HG02885 (cell line): ENCODE data around the gene MOCS1.

Experiments used
- ATAC-seq: cut with Tn5 transposase; IDR thresholded peaks from one replicate; pipeline ENCODE4 v1.9.1; 2021; ENCODE audit warnings: mild to moderate bottlenecking; ENCODE audit not compliant: unreplicated experiment, poor library complexity

MOCS1 gene

GRCh38 chr6:39950125-39950720 lies 16.0 kb upstream of the MOCS1 start:
- ATAC-seq, result no peak

GRCh38 chr6:39948199-39948791 lies 14.0 kb upstream of the MOCS1 start:
- ATAC-seq, result no peak

DNA sequence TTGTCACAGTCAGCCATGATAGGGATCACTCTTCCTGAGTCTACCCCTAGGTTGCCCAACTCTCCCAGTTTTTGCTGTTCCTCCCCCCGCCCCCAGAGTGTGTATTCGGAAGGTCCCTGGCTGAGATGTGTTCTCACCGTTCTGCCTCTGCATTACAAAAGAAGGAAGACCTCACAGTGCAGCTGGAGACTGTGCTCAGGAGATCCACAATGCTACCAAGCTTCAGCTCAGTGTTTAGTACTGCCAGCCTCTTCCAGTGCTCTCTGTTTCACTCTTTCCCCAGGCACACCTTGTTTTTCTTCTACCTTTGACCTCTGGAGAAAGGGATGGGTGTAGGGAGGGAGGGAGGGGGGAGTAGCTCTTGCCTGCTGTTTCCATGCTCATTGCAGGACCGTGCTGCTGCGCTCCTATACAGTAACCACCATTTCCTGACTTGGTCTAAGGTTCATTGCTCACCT lies 13.4 kb upstream of the MOCS1 start:
- no peak for ATAC-seq

DNA sequence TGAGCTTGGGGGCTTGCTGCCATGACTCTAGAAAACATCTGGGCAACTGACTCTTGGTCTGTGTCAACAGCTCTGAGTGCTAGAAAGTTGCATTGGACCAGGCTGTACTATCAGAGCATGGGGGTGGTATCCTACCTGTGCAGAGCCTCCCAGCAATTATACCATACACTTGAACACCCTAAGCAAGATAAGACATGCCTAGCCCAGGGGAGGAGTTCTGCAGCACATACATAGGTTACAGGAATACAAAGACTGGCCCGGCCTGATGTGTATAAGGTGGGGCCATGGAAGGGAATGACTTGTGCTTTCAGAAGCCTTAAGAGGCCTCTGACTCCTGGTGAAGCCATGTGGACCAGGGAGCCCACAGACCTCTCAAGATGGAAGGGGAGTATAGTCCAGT lies 11.4 kb upstream of the MOCS1 start:
- no peak for ATAC-seq

DNA sequence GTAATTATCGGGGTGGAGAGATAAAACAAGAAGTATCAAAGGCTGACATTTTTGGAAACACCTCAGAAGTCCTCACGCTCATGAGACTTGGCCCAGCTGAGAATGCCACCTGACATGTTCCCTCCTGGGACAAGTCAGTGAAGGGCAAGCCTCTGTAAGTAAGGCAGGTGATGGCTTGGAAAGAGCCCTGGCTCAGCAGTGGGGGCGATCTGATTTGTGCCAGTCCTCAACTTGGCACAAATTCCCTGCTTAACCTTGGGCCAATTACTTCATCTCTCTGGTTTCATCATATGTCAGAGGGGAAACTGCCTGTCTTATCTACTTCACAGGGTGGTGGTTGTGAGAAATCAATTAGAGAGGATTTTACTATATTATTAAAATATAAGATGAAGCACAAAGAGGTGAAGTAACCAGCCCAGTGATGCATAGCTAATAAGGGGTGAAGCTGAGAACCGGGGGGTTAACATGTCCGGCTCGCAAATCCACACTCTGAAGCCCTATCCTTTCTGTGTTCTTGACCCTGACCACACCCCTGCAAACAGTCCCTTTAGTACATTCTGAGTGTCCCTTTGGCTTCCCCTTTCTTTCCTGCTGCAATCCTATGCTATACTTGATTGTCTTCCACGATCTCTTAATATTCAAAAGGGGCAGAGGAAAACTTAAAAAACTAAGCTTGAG lies 8.8 kb upstream of the MOCS1 start:
- ATAC-seq, result no peak

DNA sequence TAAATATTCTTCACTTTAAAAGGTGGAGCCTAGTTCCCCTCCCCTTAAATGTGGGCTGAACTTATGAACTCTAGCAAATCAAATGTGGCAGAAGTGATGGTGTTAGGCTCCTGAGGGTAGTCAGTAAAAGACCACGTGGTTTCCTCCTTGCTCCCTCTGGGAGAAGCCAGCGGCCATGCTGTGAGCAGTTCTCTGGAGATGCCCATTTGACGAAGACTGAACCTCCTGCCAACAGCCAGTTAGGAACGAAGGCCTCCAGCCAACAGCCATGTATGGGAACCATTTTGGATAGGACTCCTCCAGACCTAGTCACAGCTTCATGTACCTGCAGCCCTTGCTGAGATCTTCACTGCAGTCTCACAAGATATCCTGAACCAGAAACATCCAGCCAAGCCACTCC lies 7.6 kb upstream of the MOCS1 start:
- ATAC-seq, result no peak

- ATAC-seq, result no peak
Observed at GRCh38 chr6:39941138-39941537, 6.9 kb upstream of the MOCS1 start.

- no peak for ATAC-seq
Observed at GRCh38 chr6:39938773-39939654, 4.8 kb upstream of the MOCS1 start.

DNA sequence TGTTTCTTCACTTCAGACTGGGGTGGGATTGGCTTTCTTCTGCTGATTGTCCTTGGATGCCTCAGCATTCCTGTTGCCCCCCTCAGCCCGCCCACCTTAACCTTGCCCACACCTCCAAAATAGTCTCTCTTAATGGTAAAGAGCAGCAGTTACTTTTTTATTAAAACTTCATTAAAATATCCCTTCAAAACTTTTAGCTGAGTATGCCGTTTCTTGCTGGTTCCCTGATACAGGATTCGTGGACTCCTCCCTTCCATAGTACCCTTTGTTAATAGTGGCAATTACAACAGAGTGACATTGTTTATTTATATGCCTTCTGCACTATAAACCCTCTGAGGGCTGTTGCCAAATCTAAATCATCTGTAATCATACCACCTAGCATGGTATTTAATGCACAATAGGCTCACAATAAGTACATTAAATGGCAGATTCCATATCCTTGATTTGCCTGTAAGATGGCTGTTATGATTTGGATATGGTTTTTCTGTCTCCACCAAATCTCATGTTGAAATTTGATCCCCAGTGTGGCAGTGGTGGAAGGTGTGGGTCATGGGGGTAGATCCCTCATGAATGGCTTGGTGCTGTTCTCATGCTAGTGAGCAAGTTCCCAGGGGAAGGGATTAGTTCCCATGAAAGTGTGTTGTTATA lies 3.5 kb upstream of the MOCS1 start:
- ATAC-seq, result no peak

GRCh38 chr6:39936857-39937256 lies 2.6 kb upstream of the MOCS1 start:
- ATAC-seq, result no peak

- no peak for ATAC-seq
Observed at GRCh38 chr6:39935241-39935640, 979 bp upstream of the MOCS1 start.

DNA sequence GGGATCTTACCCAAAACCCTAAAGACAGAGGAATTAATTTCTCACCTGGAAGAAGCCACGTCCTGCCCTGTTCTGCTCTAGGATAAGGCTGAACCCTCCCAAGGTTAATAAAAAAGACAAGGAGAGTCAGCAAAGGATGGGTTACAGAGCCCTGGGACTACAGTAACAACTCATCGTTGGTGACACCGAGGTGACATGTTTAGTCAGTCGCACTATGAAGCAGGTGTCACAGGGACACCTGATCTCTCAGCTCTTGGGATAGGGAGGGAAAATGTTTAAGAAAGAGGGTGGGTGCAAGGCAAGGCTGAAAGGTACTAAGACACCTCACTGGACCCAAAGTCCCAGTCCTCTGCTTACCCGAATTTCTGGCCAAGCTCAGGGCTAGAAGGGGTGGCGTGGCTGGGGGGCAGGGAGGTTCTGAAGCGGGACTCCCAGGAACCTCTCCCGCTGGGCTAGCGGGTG lies 562 bp downstream of the MOCS1 start:
- no peak for ATAC-seq

DNA sequence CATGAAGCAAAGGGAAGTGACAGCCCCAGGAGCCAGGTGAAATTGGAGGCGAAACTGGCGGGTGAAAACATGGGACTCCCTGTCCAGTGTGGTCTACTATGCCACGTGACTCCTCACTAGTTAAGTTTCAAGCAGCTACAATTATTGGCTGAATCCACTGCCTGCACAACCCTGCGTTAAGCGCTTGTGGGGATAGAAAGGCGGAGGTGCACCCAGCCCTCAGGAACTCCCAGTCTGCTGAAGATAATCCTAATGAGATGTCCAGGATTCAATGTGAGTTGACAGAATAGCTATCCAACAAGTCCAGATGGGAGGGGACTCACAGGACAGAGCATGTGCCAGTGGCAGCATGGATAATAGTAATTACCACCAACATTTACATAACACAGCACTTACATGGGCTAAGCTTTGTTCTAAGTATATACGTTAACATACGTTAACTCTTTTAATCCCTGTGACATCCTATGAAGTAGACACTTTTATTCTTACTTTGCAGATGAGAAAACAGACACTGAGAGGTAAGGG lies 1.8 kb downstream of the MOCS1 start:
- no peak for ATAC-seq

DNA sequence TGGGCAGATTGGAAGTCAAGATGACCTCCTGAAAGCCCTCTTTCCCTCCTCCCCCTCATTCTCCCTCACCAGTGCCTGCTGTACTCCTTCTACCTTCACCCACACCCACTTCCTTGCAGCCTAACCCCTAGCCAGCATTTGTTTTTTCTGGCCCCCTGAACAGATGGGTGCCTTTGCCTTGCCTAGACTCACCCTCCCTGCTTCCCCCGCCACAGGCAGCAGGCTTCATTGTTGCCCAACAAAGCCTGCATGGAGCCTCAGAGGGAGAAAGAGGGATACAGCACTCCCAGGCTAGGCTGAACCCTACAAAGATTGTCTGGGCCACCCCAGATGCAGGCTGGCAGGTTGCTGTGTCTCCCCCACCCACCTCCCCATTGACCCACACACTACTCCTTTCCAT lies 2.7 kb downstream of the MOCS1 start:
- no peak for ATAC-seq

GRCh38 chr6:39930540-39930939 lies 3.7 kb downstream of the MOCS1 start:
- ATAC-seq, result no peak

DNA sequence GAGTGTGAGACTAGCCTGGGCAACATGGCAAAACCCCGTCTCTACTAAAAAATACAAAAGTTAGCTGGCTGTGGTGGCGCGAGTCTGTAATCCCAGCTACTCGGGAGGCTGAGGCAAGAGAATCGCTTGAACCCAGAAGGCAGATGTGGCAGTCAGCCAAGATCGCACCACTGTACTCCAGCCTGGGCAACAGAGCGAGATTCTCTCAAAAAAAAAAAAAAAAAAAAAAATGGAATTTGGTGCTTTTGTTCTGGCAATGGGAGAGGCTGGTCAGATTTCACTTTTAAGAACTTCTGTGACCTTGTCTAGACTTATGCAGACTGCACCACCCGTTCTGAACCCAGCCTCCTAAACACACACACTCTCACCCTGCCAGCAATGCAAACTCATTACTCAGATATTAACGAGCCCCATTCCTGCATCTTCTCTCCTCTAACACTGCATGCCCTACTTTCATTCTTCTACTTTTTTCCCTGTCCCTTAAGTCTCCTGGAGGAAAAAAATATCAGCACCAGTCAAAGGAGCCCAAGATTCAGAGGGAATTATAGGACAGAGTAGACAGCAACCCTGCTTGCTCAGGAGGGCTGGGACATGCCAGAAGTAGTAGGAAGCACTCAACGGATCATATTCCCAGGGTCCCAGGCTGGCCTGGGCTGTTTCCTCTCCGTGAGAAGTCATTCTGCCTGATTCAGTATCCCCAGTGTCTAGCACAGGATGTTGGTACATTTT lies 4.4 kb downstream of the MOCS1 start:
- ATAC-seq, result no peak

GRCh38 chr6:39929039-39929732 lies 5.1 kb downstream of the MOCS1 start:
- no peak for ATAC-seq

DNA sequence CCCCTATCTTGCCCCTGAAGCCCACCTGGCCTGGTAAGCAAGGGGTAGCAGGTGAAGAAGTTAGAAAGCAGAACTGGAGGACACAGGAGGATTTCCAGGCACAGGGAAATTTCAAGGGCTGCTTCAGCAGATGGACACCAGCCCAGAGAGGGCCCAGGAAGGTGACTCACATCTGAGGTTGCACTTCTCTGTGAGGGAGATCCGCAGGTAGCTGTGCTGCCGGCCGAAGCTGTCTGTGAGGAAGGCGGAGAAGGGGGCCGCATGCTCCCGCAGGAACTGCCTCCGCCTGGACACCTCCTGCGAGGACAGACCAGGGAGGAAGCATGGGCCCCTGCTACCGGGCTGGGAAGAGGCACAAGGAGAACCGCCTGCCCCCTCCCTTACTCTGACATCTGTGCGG lies 7.1 kb downstream of the MOCS1 start:
- ATAC-seq, result no peak

GRCh38 chr6:39926668-39927067 lies 7.6 kb downstream of the MOCS1 start:
- ATAC-seq, result no peak
